ENCODE data around the gene CHCHD5.
"Not testable (repeated sequence)": the region's sequence is repeated elsewhere in the genome, so short reads cannot be mapped to it uniquely, and the experiment has no call there.

Gene CHCHD5, protein sequence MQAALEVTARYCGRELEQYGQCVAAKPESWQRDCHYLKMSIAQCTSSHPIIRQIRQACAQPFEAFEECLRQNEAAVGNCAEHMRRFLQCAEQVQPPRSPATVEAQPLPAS

GRCh38 chr2:112584134-112584890 is at the start of gene CHCHD5:
TSS of gene CHCHD5 (plus strand) at chr2:112584609. CDS start at chr2:112584648, 39 bp downstream.
- peak; percentile 94 for DNase-seq (ENCODE audit: low spot score)

DNA sequence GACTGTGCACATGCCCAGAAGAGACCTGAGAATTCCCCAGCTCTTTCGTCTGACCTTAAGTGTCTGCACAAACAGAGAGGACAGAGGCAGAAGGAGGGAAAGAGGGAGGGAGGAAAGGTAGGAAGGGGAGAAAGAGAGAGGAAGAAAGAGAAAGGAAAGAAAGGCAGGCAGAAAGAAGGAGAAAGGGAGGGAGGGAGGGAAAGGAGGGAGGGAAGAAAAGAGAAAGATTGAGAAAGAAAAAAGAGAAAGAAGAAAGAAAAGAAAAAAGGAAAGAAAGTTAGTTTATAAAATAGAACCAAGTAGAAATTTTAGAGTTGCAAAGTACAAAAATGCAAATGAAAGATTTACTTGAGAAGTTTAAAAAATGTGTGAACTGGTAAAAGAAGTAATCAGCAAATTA is 49.6 kb upstream of the CHCHD5 start:
- DNase-seq (ENCODE audit: low spot score): no peak

DNA sequence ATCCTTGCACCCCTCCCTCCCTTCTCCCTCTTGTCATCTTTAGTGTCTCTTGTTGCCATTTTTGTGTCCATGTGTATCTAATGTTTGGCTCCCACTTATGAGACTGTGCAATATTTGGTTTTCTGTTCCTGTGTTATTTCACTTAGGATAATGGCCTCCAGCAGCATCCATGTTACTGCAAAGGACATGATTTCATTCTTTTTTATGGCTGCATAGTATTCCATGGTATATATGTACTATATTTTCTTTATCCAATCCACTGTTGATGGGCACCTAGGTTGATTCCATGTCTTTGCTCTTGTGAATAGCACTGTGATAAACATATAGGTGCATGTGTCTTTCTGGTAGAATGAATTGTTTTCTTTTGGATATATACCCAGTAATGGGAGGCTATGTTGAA is 47.7 kb upstream of the CHCHD5 start:
- DNase-seq (ENCODE audit: low spot score): not testable (repeated sequence)

DNA sequence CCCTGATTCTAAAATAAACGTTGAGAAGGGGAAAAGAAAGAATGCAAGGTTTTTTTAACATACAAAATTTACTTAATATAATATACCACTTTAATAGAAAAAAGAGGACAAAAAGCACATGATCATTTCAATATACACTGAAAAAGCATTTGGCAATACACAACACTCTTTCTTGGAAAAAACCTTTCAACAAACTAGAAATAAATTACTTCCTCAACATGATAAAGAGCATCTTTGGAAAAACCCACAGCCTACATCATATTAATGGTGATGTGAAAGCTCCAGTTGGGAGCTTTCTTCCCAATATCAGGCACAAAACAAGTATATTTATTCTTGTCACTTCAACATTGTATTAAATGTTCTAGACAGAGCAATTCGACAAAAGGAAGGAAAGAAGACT is 45.1 kb upstream of the CHCHD5 start:
- no peak for DNase-seq (ENCODE audit: low spot score)

DNA sequence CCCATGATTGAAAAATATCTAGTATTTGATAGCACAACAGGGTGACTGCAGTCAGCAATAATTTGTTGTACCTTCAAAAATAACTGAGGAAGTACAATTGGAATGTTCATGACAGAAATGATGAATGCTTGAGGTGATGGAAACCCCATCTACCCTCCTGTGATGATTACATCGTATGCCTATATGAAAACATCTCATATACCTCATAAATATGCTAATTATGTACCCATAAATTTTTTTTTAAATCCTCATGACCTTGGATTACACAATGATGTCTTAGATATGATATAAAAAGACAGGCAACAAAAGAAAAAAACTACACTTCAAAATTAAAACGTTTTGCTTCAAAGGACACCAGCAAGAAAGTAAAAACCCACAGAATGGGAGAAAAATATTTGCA is 43.5 kb upstream of the CHCHD5 start:
- DNase-seq (ENCODE audit: low spot score): no peak

- no peak for DNase-seq (ENCODE audit: low spot score)
Observed at GRCh38 chr2:112541315-112542122, 42.9 kb upstream of the CHCHD5 start.

DNA sequence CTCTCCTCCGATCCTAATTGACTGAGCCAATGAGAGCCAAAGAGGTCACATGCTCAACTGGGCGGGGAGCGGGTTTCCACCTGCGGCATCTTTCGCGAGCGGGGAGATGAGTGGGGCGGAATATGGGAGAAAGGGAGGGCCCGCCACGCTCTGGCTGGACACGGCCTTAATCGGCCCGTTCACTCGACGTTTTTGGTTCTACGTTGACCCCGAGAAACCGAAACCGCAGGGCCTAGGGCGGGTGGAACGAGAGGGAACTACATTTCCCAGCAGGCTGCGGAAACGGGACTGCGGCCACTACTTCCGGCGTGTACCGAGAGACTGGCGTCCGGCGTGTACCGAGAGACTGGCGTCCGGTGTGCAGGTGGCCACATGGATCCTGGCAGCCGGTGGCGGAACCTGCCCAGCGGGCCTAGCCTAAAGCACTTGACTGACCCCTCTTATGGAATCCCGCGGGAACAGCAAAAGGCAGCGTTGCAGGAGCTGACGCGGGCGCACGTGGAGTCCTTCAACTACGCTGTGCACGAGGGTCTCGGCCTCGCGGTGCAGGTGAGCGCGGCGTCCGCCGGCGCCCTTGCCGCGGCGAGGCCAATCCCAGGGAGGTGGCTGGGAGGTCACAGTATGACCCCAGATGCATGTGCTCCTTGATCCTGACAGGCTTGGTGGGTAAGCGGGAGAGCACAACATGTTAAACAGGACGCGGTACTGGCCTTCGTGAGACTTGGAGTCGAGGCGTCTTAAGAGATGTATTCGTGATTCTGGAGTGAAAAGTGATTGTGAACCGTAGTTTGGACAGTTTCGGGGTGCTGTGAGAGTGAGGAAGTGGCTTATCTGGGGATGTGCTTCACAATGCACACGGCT is 42.1 kb upstream of the CHCHD5 start, which contains the start of gene POLR1B:
TSS of gene POLR1B (plus strand) at position 343 of the 861 bp plus-strand sequence. CDS start at position 373, 30 bp downstream.
- peak; percentile 74 for DNase-seq (ENCODE audit: low spot score)

- no peak for DNase-seq (ENCODE audit: low spot score)
Observed at GRCh38 chr2:112542984-112543661, 41.3 kb upstream of the CHCHD5 start.

DNA sequence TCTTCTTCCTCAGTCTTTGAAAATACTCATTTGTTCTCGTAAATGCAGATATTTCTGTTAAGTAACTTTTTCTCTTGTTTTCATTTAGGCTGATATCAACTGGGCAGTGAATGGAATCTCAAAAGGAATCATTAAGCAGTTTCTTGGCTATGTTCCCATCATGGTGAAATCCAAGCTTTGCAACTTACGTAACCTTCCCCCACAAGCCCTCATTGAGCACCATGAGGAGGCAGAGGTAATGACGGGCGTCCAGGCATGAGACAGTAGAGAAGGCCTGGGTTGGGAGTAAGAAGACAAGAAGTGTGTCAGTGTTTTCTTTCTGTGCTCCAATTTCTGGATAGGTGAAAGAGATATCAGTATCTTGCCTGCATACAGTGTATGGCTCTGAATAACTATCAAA is 37.1 kb upstream of the CHCHD5 start:
- DNase-seq (ENCODE audit: low spot score): no peak

- DNase-seq (ENCODE audit: low spot score): no peak
Observed at GRCh38 chr2:112548980-112549379, 35.4 kb upstream of the CHCHD5 start.

- no peak for DNase-seq (ENCODE audit: low spot score)
Observed at GRCh38 chr2:112566104-112566503, 18.3 kb upstream of the CHCHD5 start.

DNA sequence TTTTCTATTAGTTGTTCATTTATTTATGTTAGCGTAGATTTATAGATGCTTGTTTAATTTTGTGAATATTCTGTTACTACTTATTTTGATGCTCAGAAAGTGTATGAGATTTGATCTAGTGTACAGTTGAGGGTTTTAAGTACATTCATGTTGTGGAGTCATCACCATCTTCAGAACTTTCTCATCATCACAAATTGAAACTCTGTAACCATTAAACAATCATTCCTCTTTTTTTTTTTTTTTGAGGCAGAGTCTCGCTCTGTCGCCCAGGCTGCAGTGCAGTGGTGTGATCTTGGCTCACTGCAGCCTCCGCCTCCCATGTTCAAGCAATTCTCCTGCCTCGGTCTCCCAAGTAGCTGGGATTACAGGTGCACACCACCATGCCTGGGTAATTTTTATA is 17.9 kb upstream of the CHCHD5 start:
- not testable (repeated sequence) for DNase-seq (ENCODE audit: low spot score)

DNA sequence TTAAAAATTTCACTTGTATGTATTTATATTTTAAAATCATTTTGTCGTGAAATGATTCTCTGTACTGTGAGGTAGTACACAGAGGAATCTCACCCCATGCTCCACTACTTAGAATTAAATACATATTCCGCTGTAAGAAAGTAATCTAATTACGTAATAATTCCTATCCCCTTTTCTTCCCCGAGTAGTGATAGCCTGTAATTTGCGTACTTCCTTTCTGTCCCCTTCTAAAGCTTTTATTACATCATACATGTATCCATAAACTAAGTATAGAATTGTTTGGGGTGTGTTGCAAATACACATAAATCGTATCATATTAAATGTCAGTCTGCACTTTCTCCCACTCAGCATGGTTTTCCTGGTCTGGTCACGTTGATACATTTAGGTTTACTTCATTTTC is 12.4 kb upstream of the CHCHD5 start:
- no peak for DNase-seq (ENCODE audit: low spot score)

DNA sequence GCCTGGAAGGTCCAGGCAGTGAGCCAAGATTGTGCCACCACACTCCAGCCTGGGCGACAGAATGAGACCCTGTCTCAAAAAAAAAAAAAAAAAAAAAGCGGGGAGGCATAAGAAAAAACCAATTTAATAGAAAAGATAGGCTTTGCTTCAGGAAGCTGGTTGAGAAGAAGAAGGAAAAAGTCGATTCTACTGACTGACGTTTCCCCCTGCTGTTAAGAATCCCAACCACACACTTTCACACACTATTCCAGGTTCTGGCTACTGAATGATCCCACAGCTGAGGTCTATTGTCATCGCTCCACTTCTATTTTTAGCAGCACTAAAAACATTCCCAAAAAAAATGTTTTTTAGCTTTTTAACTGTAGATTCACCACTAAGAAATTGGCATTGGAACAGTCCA is 6.7 kb upstream of the CHCHD5 start:
- DNase-seq (ENCODE audit: low spot score): no peak

- DNase-seq (ENCODE audit: low spot score): no peak
Observed at GRCh38 chr2:112579241-112579640, 5.2 kb upstream of the CHCHD5 start.

GRCh38 chr2:112580084-112580483 is 4.3 kb upstream of the CHCHD5 start:
- DNase-seq (ENCODE audit: low spot score): no peak

DNA sequence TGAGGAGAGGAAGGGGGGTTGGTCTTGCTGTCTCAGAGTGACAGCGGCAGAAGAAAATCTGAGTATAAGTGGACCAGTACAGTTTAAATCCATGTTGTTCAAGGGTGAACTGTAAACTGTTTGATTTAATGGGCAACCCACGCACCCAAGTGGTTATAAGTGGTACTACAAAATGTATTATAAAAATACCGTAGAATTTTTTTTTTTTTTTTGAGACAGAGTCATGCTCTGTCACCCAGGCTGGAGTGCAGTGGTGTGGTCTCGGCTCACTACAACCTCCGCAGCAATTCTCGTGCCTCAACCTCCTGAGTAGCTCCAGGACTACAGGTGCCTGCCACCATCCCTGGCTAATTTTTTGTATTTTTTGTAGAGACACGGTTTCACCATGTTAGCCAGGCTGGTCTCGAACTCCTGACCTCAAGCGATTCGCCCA is 2.1 kb upstream of the CHCHD5 start:
- DNase-seq (ENCODE audit: low spot score): peak; percentile 85

GRCh38 chr2:112583497-112584133 is 794 bp upstream of the CHCHD5 start:
- DNase-seq (ENCODE audit: low spot score): peak; percentile 43

DNA sequence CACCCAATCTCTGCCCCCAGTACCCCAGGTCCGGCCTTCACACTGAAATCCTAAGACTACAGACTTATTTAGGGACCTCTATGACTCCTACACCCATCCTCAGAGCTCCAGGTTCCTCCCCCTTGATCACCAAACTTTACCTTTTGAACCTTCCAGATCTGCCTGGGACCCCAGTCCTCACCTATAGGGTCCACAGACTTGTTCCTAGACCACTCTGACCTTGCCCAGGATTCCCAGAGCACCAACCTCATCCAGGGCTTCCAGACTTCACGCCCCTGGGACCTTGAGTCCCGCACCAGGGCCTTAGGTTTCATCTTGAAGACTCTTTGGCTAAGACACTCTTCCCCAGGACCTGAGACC is 462 bp downstream of the CHCHD5 start:
- DNase-seq (ENCODE audit: low spot score): no peak

GRCh38 chr2:112585400-112585799 is 991 bp downstream of the CHCHD5 start:
- DNase-seq (ENCODE audit: low spot score): no peak

- DNase-seq (ENCODE audit: low spot score): no peak
Observed at GRCh38 chr2:112585873-112586464, 1.6 kb downstream of the CHCHD5 start.

Data from hematopoietic multipotent progenitor cell treated with erythropoietin and hydrocortisone succinate and interleukin-3 and kit ligand, for 17 days (in vitro differentiated cells).